HFF-Myc (cell line): ENCODE results near the gene MIB1.
"Not testable (repeated sequence)": the region's sequence is repeated elsewhere in the genome, so short reads cannot be mapped to it uniquely, and the experiment has no call there.

Source experiments
- DNase-seq: peaks from one replicate; pipeline ENCODE4 v3.0.0-alpha.2; 2011; ENCODE audit warnings: low read depth; ENCODE audit errors: extremely low read depth
- H3K4me3 ChIP-seq: replicated peaks from 2 replicates; pipeline ENCODE4 v1.5.1; 2011; ENCODE audit warnings: low read depth, mild to moderate bottlenecking, control low read depth, low read length
- CTCF ChIP-seq: IDR thresholded peaks from 2 replicates; pipeline ENCODE4 v1.5.1; 2012; ENCODE audit warnings: mild to moderate bottlenecking, low read depth, low read length, control low read depth; ENCODE audit errors: missing control alignments

Gene MIB1

GRCh38 chr18:21704603-21705364 is 35.8 kb upstream of the MIB1 start, which contains the start of gene ABHD3:
Gene ABHD3 (minus strand): TSS chr18:21704774. CDS start chr18:21704665, 109 bp downstream.
- TF ChIP-seq CTCF: no peak
- DNase-seq: no peak
- peak within 1 kb of the TSS; percentile 69 for H3K4me3 ChIP-seq

GRCh38 chr18:21706386-21706865 is 34.2 kb upstream of the MIB1 start:
- DNase-seq: no peak
- no peak for TF ChIP-seq CTCF

GRCh38 chr18:21707130-21707529 is 33.5 kb upstream of the MIB1 start:
- DNase-seq: not testable (repeated sequence)

More at GRCh38 chr18:21706386-21706865, 34.2 kb upstream of the MIB1 start:
- no peak overlapping the region for H3K4me3 ChIP-seq

GRCh38 chr18:21714474-21714873 is 26.1 kb upstream of the MIB1 start:
- no peak overlapping the region for H3K4me3 ChIP-seq
- TF ChIP-seq CTCF: no peak
- DNase-seq: no peak

More at GRCh38 chr18:21707130-21707529, 33.5 kb upstream of the MIB1 start:
- H3K4me3 ChIP-seq: not testable (repeated sequence)

- H3K4me3 ChIP-seq: no peak overlapping the region
- no peak for TF ChIP-seq CTCF
- no peak for DNase-seq
Measured at GRCh38 chr18:21722687-21723086, 17.9 kb upstream of the MIB1 start.

- no peak for TF ChIP-seq CTCF
- DNase-seq: no peak
- H3K4me3 ChIP-seq: no peak overlapping the region
Measured at GRCh38 chr18:21725201-21725600, 15.4 kb upstream of the MIB1 start.

GRCh38 chr18:21727702-21728101 is 12.9 kb upstream of the MIB1 start:
- no peak for TF ChIP-seq CTCF
- no peak for DNase-seq
- no peak overlapping the region for H3K4me3 ChIP-seq
